Pancreas (tissue), 10 donors: ENCODE results near the gene TMEM255A. TPM values are rescaled to one million over a fixed set of nuclear protein-coding genes. Genes with fewer than 3 reads are reported as not detected.
"Not testable (repeated sequence)": the region's sequence is repeated elsewhere in the genome, so short reads cannot be mapped to it uniquely, and the experiment has no call there.

ENCODE experiments used
- ATAC-seq, 4 donors: fragments of 200-7000 bp; cut with Tn5 transposase; one replicate each; pipeline versions ENCODE4 v1.8.0 to v1.9.1; 2020; ENCODE audit warnings: mild to moderate bottlenecking in 4 of 4, moderate library complexity in 4 of 4
- DNase-seq, 6 donors: peaks; one replicate each; pipeline ENCODE4 v3.0.0-alpha.2; 2020
- FAIRE-seq: peaks from 2 replicates; lab custom pipeline; 2012; peaks lifted over from hg19 to GRCh38; lab: Jason Lieb, UNC
- H3K27ac ChIP-seq, 4 donors: fragments of 200-600 bp; sonication (generic); 1 replicate in 3 of 4; 2 replicates in 1 of 4; pipeline versions ENCODE4 v1.5.0 to v1.8.0; 2020
- H3K27me3 ChIP-seq, 4 donors: fragments of 200-600 bp; one replicate each; pipeline ENCODE4 v1.8.0; 2021
- H3K36me3 ChIP-seq, 3 donors: fragments of 200-600 bp; sonication (generic) in 1 of 3; one replicate each; pipeline versions ENCODE4 v1.5.0 to v1.8.0; 2020 to 2021
- H3K4me1 ChIP-seq, 3 donors: fragments of 200-600 bp; one replicate each; pipeline ENCODE4 v1.8.0; 2021
- H3K4me3 ChIP-seq, 4 donors: fragments of 200-600 bp; sonication (generic) in 2 of 4; one replicate each; pipeline versions ENCODE4 v1.5.0 to v1.8.0; 2020 to 2021
- H3K9me3 ChIP-seq, 4 donors: fragments of 200-600 bp; one replicate each; pipeline ENCODE4 v1.8.0; 2021
- WGBS, 2 donors: extraction: QIAGEN DNeasy Blood & Tissue Kit; methylation state at CpG; one replicate each; pipeline ENCODE4 v1.1.7; 2013; 5-methylcytosine and 5-hydroxymethylcytosine counted together
- intact Hi-C, 3 donors: fragments of 100-400 bp; cut with DNase I; formaldehyde crosslinking; loops; one replicate each; pipeline versions ENCODE4 v1.11.1 to v1.14.2; 2022
- polyA plus RNA-seq, 2 donors: library from polyadenylated mRNA; stranded (reverse); fragments of 200-250 nt; gene quantifications; one replicate each; pipeline ENCODE4 v1.2.3, GENCODE V29; 2013
- total RNA-seq, 6 donors: library from RNA; stranded (reverse); fragmentation: NEBNext Ultra II Directional in 4 of 6; extraction: Animal tissue kit (Norgen Biotek cat#: 25700) in 4 of 6; gene quantifications; one replicate each; pipeline versions ENCODE4 v1.2.1 to v1.2.4, GENCODE V29; 2021 to 2023
- TF ChIP-seq, protein P1 (sequence below), 4 donors: fragments of 200-600 bp; sonication (generic) in 3 of 4; IDR thresholded peaks; one replicate each; pipeline versions ENCODE4 v1.5.0 to v1.8.0; 2021; ENCODE audit warnings: antibody characterized with exemption in 4 of 4
- donor health status: healthy with polysubstance abuse.
- donor health status: DM: no; HTN: no; CAD: no; lungs with moderate emphysema.
- donor health status: DM: no; HTN: no; CAD: no.
- donor health status: control.
- donor health status: control.
- donor health status: Bipolar disorder and iron deficiency.
- donor health status: DM: yes; HTN: yes; CAD: no.
- donor health status: DM: no; HTN: no; CAD: no.
- donor health status: DM: no; HTN: no; CAD: no.
- donor health status: DM: yes; HTN: yes; CAD: no.

TMEM255A gene
- total and polyA plus RNA-seq, 8 donors = 0.05 to 1.2 (median 0.37) TPM

DNA sequence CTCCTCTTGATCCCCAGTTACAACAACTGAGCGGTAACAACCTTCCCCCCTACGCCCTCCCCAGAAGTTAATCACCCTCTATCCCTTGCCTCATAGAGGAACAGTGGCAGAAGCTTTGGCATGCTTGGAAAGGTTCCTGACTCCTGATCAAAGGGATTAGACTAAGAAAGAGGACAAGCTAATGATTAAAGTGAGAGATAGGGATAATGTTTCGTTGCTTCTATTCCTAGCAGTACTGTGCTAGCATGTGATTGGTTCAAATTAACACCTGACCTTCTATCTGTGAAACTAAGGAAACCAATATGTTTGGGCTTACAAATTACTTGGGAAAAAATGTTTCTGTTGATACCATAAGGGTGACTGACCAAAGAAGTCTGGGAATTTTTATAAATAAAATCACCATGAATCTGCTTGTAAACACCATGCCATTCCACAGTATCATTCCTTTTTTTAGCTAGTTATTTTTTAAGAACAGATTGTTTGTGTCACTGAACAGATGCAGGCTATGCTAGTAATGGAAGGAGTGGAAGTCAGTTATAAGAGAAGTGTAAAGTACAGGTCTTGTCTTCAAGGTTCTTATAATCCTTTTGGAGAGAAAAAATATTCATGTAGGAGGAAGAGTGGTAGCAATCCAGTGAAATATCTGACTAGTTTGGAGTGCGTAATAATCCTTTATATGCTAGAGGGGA is 39.3 kb upstream of the TMEM255A start:
- intact Hi-C loops = no loop called here
- TF ChIP-seq, protein P1, sequence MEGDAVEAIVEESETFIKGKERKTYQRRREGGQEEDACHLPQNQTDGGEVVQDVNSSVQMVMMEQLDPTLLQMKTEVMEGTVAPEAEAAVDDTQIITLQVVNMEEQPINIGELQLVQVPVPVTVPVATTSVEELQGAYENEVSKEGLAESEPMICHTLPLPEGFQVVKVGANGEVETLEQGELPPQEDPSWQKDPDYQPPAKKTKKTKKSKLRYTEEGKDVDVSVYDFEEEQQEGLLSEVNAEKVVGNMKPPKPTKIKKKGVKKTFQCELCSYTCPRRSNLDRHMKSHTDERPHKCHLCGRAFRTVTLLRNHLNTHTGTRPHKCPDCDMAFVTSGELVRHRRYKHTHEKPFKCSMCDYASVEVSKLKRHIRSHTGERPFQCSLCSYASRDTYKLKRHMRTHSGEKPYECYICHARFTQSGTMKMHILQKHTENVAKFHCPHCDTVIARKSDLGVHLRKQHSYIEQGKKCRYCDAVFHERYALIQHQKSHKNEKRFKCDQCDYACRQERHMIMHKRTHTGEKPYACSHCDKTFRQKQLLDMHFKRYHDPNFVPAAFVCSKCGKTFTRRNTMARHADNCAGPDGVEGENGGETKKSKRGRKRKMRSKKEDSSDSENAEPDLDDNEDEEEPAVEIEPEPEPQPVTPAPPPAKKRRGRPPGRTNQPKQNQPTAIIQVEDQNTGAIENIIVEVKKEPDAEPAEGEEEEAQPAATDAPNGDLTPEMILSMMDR (IDR thresholded peaks at IDR 0.05) = no peak
- no peaks in the 10 kb centered on the region for H3K27me3 ChIP-seq
- no peaks in the 10 kb centered on the region for H3K9me3 ChIP-seq
- H3K27ac ChIP-seq = no peak overlapping the region
- no peaks in the 10 kb centered on the region for H3K4me1 ChIP-seq
- H3K4me3 ChIP-seq = no peak overlapping the region
- no peak for ATAC-seq
- no peak for FAIRE-seq
- WGBS, 2 donors = 49 to 55% methylated on average over 4 of the region's 4 CpGs
- no peaks in the 10 kb centered on the region for H3K36me3 ChIP-seq
- DNase-seq = no peak

DNA sequence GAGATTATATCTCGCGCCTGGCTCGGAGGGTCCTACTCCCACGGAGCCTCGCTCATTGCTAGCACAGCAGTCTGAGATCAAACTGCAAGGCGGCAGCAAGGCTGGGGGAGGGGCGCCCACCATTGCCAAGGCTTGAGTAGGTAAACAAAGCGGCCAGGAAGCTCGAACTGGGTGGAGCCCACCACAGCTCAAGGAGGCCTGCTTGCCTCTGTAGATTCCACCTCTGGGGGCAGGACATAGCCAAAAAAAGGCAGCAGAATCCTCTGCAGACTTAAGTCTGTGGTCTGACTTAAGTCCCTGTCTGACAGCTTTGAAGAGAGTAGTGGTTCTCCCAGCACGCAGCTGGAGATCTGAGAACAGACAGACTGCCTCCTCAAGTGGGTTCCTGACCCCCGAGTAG is 33.3 kb upstream of the TMEM255A start:
- intact Hi-C loops, FAIRE-seq, H3K4me3 ChIP-seq, H3K9me3 ChIP-seq, DNase-seq, H3K27me3 ChIP-seq, H3K36me3 ChIP-seq, ATAC-seq, H3K4me1 ChIP-seq, H3K27ac ChIP-seq: not testable (repeated sequence)
- WGBS, 2 donors = 58 to 60% methylated on average over 11 of the region's 11 CpGs

DNA sequence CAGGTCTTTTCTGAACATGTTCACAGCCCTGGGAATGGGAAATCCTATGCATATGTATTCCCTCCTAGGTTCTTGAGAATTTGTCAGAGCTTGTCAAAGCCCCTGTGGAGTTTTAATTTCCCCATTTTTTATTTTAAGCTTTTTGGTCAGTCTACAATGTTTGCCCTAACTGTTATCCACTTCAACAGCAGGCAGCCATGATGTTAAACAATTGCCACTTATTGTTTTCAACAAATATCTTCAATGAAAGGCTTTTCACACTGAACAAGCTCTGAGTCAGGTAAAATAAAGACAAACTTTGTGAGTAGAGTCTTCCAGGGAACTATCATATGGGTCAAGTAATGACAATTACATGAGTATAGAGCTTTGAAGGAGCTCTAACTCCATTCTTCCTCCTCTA is 25.6 kb upstream of the TMEM255A start:
- intact Hi-C loops = no loop called here
- Histone ChIP-seq H3K27me3 (no peaks in the 10 kb centered on the region), H3K27ac (no peak overlapping the region), H3K4me3 (no peak overlapping the region), H3K36me3 (no peaks in the 10 kb centered on the region), H3K9me3 (no peaks in the 10 kb centered on the region), H3K4me1 (no peaks in the 10 kb centered on the region)
- no peak for ATAC-seq
- DNase-seq = no peak
- no peak for FAIRE-seq
- TF ChIP-seq, protein P1 (IDR thresholded peaks at IDR 0.05) = no peak

DNA sequence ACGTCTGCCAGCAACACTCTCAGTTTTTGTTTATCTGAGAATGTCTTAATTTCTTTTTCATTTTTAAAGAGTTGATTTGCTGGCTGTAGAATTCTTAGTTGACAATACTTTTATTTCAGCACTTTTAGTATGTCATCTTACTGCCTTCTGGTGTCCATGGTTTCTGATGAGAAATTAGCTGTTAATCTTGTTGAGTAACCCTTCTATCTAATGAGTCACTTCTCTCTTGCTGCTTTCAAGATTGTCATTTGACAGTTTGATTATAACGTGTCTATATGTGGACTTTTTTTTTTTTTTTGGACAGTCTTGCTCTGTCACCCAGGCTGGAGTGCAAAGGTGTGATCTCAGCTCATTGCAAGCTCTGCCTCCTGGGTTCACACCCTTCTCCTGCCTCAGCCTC is 24.0 kb upstream of the TMEM255A start:
- FAIRE-seq (no peak), DNase-seq (no peak), ATAC-seq (no peak)
- intact Hi-C loops = no loop called here
- Histone ChIP-seq H3K4me3 (no peak overlapping the region), H3K36me3 (no peaks in the 10 kb centered on the region), H3K27ac (no peak overlapping the region), H3K9me3 (no peaks in the 10 kb centered on the region), H3K4me1 (no peaks in the 10 kb centered on the region), H3K27me3 (no peaks in the 10 kb centered on the region)
- TF ChIP-seq, protein P1 (IDR thresholded peaks at IDR 0.05) = no peak
- WGBS, 2 donors = 49% methylated on average over 2 of the region's 2 CpGs

DNA sequence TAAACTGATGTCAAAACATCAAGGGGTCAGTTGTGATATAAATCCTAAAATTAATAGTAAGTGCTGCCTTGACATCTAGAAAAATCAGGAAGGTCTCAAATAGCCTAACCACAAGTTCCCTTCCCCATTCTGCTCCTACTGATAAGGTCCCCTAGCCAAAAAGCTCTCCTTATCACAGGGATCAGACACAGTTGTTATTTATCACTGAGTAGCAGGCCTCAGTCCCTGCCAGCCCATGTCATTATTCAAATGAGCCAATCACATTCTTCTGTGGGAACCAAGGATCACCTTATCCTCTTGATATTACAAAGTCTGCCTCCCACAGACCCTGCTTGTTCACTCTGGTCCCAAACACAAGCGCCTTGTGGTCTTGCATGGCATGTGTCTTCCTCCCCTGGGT is 23.3 kb upstream of the TMEM255A start:
- no peaks in the 10 kb centered on the region for H3K27me3 ChIP-seq
- 43 to 66% methylated on average over 1 of the region's 1 CpG for WGBS, 2 donors
- H3K4me3 ChIP-seq = no peak overlapping the region
- H3K27ac ChIP-seq = no peak overlapping the region
- H3K4me1 ChIP-seq = no peaks in the 10 kb centered on the region
- TF ChIP-seq, protein P1 (IDR thresholded peaks at IDR 0.05) = no peak
- ATAC-seq (no peak), FAIRE-seq (no peak), DNase-seq (no peak)
- H3K36me3 ChIP-seq = no peaks in the 10 kb centered on the region
- no peaks in the 10 kb centered on the region for H3K9me3 ChIP-seq
- intact Hi-C loops = no loop called here
